HG03159 (cell line): ENCODE results near the gene ZFHX3.

Experiments used
- ATAC-seq: cut with Tn5 transposase; IDR thresholded peaks from one replicate; pipeline ENCODE4 v1.9.1; 2021; ENCODE audit warnings: mild to moderate bottlenecking, moderate library complexity; ENCODE audit not compliant: unreplicated experiment

ZFHX3 gene

GRCh38 chr16:72978212-72978611 is 69.7 kb downstream of the ZFHX3 start:
- no peak for ATAC-seq

- no peak for ATAC-seq
Measured at GRCh38 chr16:72977127-72977526, 70.8 kb downstream of the ZFHX3 start.

GRCh38 chr16:72976438-72977064 is 71.4 kb downstream of the ZFHX3 start:
- ATAC-seq = no peak

- ATAC-seq = no peak
Measured at GRCh38 chr16:72975809-72976437, 72.0 kb downstream of the ZFHX3 start.

GRCh38 chr16:72974142-72974769 is 73.7 kb downstream of the ZFHX3 start:
- ATAC-seq = no peak

- ATAC-seq = no peak
Measured at GRCh38 chr16:72972878-72973571, 74.9 kb downstream of the ZFHX3 start.

GRCh38 chr16:72971370-72971769 is 76.6 kb downstream of the ZFHX3 start:
- no peak for ATAC-seq

- ATAC-seq = no peak
Measured at GRCh38 chr16:72970656-72971055, 77.3 kb downstream of the ZFHX3 start.

- ATAC-seq = no peak
Measured at GRCh38 chr16:72969812-72970211, 78.1 kb downstream of the ZFHX3 start.

- no peak for ATAC-seq
Measured at GRCh38 chr16:72969146-72969545, 78.8 kb downstream of the ZFHX3 start.

GRCh38 chr16:72967941-72968340 is 80.0 kb downstream of the ZFHX3 start:
- ATAC-seq = no peak

- no peak for ATAC-seq
Measured at GRCh38 chr16:72963533-72964315, 84.2 kb downstream of the ZFHX3 start.

GRCh38 chr16:72962347-72962746 is 85.6 kb downstream of the ZFHX3 start:
- ATAC-seq = no peak

GRCh38 chr16:72961863-72962262 is 86.1 kb downstream of the ZFHX3 start:
- no peak for ATAC-seq

- ATAC-seq = no peak
Measured at GRCh38 chr16:72961115-72961832, 86.7 kb downstream of the ZFHX3 start.

GRCh38 chr16:72960101-72960500 is 87.8 kb downstream of the ZFHX3 start:
- no peak for ATAC-seq

GRCh38 chr16:72959301-72959996 is 88.5 kb downstream of the ZFHX3 start:
- no peak for ATAC-seq

GRCh38 chr16:72958522-72959076 is 89.3 kb downstream of the ZFHX3 start:
- ATAC-seq = no peak
